GM21515 (cell line): ENCODE results near the gene VWA8.
"Not testable (repeated sequence)": the region's sequence is repeated elsewhere in the genome, so short reads cannot be mapped to it uniquely, and the experiment has no call there.

Experiments used
- ATAC-seq: cut with Tn5 transposase; IDR thresholded peaks from one replicate; pipeline ENCODE4 v1.9.1; 2021; ENCODE audit not compliant: unreplicated experiment

VWA8 gene

GRCh38 chr13:41859565-41859964 is 101.3 kb downstream of the VWA8 start:
- ATAC-seq = no peak

GRCh38 chr13:41858780-41859179 is 102.1 kb downstream of the VWA8 start:
- no peak for ATAC-seq

GRCh38 chr13:41854758-41855157 is 106.2 kb downstream of the VWA8 start:
- no peak for ATAC-seq

GRCh38 chr13:41851351-41851750 is 109.6 kb downstream of the VWA8 start:
- no peak for ATAC-seq

- ATAC-seq = no peak
Measured at GRCh38 chr13:41848435-41849255, 112.3 kb downstream of the VWA8 start.

- no peak for ATAC-seq
Measured at GRCh38 chr13:41847216-41847615, 113.7 kb downstream of the VWA8 start.

GRCh38 chr13:41842036-41842620 is 118.8 kb downstream of the VWA8 start:
- no peak for ATAC-seq

GRCh38 chr13:41837629-41838028 is 123.3 kb downstream of the VWA8 start:
- ATAC-seq = no peak

GRCh38 chr13:41835871-41836270 is 125.0 kb downstream of the VWA8 start:
- no peak for ATAC-seq

GRCh38 chr13:41834697-41835096 is 126.2 kb downstream of the VWA8 start:
- ATAC-seq = not testable (repeated sequence)

GRCh38 chr13:41833831-41834230 is 127.1 kb downstream of the VWA8 start:
- no peak for ATAC-seq

GRCh38 chr13:41833201-41833600 is 127.7 kb downstream of the VWA8 start:
- no peak for ATAC-seq

GRCh38 chr13:41827507-41828213 is 133.2 kb downstream of the VWA8 start:
- no peak for ATAC-seq

- ATAC-seq = no peak
Measured at GRCh38 chr13:41825691-41826090, 135.2 kb downstream of the VWA8 start.

GRCh38 chr13:41823476-41823875 is 137.4 kb downstream of the VWA8 start:
- no peak for ATAC-seq

- ATAC-seq = no peak
Measured at GRCh38 chr13:41822560-41822959, 138.3 kb downstream of the VWA8 start.

- ATAC-seq = no peak
Measured at GRCh38 chr13:41821238-41821594, 139.7 kb downstream of the VWA8 start.

GRCh38 chr13:41820581-41821237 is 140.2 kb downstream of the VWA8 start:
- ATAC-seq = no peak

- ATAC-seq = no peak
Measured at GRCh38 chr13:41816057-41816456, 144.9 kb downstream of the VWA8 start.

GRCh38 chr13:41813426-41813825 is 147.5 kb downstream of the VWA8 start:
- no peak for ATAC-seq

- no peak for ATAC-seq
Measured at GRCh38 chr13:41812851-41813250, 148.1 kb downstream of the VWA8 start.

- no peak for ATAC-seq
Measured at GRCh38 chr13:41812237-41812636, 148.7 kb downstream of the VWA8 start.
